LNCaP clone FGC (cell line): ENCODE measurements around the gene CBR3.

ENCODE experiments used
- DNase-seq: peaks from one replicate; pipeline ENCODE4 v3.0.0-alpha.2; 2011; ENCODE audit warnings: low read depth
- H3K4me3 ChIP-seq: 2 replicates; pipeline ENCODE4 v1.5.1; 2011; ENCODE audit warnings: mild to moderate bottlenecking, low read depth, low read length, control low read depth
- TF ChIP-seq, protein P1 (sequence below): IDR thresholded peaks from 2 replicates; pipeline ENCODE4 v1.5.1; 2012; ENCODE audit warnings: mild to moderate bottlenecking; ENCODE audit not compliant: control insufficient read depth, insufficient read depth; ENCODE audit errors: extremely low read depth

Gene CBR3

DNA sequence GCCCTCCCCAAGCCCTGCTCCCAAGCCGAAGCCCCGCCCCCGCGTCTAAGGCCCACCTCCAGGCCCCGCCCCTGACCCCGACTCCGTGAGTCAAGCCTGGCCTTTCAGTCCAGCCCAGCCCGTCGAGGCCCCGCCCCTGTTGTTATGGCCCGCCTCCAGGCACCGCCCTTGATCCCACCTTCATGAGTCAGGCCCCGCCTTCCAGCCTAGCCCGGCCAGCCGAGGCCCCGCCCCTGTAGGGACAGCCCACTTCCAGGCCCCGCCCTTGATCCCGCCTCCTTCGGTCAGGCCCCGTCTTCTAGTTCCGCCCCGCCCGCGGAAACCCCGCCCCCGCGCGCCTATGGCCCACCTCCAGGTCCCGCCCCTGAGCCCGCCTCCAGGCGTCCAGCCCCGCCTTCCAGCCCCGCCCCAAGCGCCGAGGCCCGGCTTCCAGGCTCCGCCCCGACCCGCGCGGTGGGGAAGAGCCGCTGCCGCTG lies 21.5 kb downstream of the CBR3 start:
- peak; percentile 86 for DNase-seq
- TF ChIP-seq, protein P1, sequence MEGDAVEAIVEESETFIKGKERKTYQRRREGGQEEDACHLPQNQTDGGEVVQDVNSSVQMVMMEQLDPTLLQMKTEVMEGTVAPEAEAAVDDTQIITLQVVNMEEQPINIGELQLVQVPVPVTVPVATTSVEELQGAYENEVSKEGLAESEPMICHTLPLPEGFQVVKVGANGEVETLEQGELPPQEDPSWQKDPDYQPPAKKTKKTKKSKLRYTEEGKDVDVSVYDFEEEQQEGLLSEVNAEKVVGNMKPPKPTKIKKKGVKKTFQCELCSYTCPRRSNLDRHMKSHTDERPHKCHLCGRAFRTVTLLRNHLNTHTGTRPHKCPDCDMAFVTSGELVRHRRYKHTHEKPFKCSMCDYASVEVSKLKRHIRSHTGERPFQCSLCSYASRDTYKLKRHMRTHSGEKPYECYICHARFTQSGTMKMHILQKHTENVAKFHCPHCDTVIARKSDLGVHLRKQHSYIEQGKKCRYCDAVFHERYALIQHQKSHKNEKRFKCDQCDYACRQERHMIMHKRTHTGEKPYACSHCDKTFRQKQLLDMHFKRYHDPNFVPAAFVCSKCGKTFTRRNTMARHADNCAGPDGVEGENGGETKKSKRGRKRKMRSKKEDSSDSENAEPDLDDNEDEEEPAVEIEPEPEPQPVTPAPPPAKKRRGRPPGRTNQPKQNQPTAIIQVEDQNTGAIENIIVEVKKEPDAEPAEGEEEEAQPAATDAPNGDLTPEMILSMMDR, result no peak
- peak overlapping the region; percentile 84 for H3K4me3 ChIP-seq

GRCh38 chr21:36156815-36157670 lies 22.2 kb downstream of the CBR3 start, which contains the start of gene DOP1B:
TSS of gene DOP1B (plus strand) at chr21:36156824. CDS start at chr21:36164734, 7,910 bp downstream.
- no peak for DNase-seq
- TF ChIP-seq, protein P1, result 0 out of 2 replicates have a peak, but pooled peaks have one; percentile 1

GRCh38 chr21:36159356-36159921 lies 24.6 kb downstream of the CBR3 start:
- DNase-seq, result no peak
- H3K4me3 ChIP-seq, result no peak overlapping the region
- TF ChIP-seq, protein P1, result no peak

More at GRCh38 chr21:36156815-36157670, 22.2 kb downstream of the CBR3 start, which contains the start of gene DOP1B:
- H3K4me3 ChIP-seq, result peak within 1 kb of the TSS; percentile 84

DNA sequence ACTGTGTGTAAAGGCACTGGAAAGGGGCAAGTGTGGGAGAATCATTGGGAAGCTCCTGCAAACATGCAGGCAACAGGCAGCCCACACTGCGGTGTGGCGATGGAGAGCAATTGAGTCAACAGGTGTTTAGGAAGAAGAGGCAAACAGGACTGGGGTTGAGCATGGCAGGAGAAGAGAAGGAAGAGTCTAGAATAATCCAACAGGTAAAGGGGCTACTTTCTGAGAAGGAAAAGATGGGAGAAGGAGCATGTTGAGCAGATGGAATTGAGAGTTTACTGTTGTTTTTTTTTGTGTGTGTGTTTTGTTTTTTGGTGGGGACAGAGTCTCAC lies 25.9 kb downstream of the CBR3 start:
- no peak overlapping the region for H3K4me3 ChIP-seq
- TF ChIP-seq, protein P1, result no peak
- DNase-seq, result no peak

DNA sequence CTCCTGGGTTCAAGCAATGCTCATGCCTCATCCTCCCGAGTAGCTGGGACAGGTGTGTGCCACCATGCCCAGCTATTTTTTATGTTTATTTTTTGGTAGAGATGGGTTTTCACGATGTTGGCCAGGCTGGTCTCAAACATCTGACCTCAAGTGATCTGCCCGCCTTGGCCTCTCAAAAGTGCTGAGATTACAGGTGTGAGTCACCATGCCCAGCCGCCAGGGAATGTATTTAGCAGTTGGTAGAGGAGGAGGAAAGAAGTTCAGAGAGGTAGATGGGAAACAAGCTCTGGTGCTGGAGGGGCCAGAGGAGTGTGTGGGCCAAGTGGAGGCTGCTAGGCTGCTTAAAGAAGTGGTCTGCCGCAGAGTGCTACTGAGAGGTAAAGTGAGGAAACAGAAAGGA lies 27.8 kb downstream of the CBR3 start:
- H3K4me3 ChIP-seq, result no peak overlapping the region
- TF ChIP-seq, protein P1, result no peak
- no peak for DNase-seq

GRCh38 chr21:36163750-36164741 lies 29.2 kb downstream of the CBR3 start:
- TF ChIP-seq, protein P1, result no peak
- H3K4me3 ChIP-seq, result 0 out of 2 replicates have a peak overlapping the region, but pooled peaks have one; percentile 2
- no peak for DNase-seq
